ENCODE results near the gene KCNJ11. TPM values are rescaled to one million over a fixed set of nuclear protein-coding genes. Genes with fewer than 3 reads are reported as not detected.

The KCNJ11 gene
- total RNA-seq, 1 donor from 2014 or later, result 0.64 TPM

DNA sequence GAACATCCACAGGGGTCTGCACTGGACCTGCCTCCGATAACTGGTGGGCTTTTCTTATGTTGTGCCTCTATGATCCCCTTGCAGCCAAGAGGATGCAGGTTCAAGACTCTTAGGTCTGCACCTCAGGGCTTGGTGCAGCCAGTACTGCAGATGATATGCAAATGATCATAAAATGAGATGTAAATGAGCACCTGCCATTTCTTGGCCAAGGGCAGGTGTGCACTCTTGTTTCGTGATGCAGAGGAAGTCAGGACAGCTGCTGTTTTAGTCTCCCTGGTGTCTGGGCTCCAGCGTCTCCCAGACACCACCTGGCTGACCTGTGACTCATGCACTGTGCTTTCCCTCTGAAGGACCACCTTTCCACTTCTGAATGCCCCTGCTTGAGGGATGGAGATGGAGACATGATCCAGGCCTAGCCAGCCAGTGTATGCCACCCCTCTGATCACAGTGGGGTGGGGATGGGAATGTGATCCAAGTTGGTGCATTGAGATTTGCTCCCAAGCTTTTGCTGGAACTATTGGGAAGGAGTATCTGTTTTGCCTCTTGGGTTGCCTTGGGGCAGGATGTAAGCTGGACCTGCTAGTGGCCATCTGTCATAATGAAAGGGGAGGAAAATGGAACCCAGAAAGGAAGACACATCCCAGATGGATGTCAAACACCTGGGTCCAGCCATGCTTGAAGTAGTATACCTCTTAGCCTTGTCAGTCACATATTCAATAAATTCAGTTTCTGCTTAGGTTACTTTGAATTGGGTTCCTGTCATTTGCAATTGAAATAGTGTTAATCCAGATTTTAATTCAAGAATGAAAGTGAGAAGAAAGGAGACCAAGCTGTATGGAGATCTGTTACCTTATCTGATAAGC, 3.3 kb upstream of the KCNJ11 start:
- no peak for DNase-seq (ENCODE audit: low read depth in 2 of 2)

DNA sequence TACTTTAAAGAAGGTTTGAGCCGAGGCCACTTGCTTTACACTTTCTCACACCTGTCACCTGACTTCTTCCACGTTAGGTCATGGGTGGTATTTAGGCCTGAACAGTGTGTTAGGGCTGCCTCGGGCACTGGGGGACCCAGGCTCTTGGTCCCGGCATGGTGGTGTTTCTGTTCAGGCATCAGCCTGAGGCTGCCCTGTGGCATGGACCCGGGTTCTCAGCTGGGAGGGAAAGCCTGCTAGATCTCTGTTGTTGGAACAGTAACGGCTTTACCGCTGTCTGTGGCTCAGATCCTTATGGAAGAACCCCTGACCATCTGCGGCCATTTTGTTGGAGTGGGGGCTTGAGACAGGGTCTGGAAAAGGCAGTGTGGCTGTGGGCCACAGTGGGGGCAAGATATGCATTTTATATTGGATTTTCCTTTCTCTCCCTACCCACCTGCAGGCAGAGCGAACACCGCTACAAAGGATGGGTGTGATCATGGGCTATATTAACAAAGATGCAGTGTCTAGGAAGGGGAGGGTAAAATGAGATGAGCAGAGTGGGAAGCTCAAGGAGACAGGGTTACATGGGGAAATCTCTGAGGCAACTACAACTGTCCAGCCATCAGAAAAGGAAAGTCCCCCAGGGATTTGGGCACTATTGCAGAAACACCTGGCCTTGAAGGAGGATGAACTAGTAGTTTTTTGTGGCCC, 1.6 kb upstream of the KCNJ11 start:
- DNase-seq (ENCODE audit: low read depth in 2 of 2), result no peak

- peak; percentile 7 to 61 for DNase-seq (ENCODE audit: low read depth in 2 of 2)
Observed at GRCh38 chr11:17389211-17389956, 925 bp upstream of the KCNJ11 start.

DNA sequence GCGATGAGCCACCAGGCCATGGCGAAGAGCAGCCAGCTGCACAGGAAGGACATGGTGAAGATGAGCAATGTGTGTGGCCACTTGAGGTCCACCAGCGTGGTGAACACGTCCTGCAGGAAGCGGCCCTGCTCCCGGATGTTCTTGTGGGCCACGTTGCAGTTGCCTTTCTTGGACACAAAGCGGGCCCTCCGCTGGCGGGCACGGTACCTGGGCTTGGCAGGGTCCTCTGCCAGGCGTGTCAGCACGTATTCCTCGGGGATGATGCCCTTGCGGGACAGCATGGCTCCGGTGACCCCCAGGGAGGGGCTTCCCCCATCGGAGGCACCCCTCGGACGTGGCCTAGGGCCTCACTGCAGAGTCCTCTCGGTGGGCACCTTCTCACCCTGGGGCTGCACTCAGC, 648 bp downstream of the KCNJ11 start:
- DNase-seq (ENCODE audit: low read depth in 2 of 2), result no peak

- DNase-seq (ENCODE audit: low read depth in 2 of 2), result no peak
Observed at GRCh38 chr11:17387254-17387653, 1.2 kb downstream of the KCNJ11 start.

DNA sequence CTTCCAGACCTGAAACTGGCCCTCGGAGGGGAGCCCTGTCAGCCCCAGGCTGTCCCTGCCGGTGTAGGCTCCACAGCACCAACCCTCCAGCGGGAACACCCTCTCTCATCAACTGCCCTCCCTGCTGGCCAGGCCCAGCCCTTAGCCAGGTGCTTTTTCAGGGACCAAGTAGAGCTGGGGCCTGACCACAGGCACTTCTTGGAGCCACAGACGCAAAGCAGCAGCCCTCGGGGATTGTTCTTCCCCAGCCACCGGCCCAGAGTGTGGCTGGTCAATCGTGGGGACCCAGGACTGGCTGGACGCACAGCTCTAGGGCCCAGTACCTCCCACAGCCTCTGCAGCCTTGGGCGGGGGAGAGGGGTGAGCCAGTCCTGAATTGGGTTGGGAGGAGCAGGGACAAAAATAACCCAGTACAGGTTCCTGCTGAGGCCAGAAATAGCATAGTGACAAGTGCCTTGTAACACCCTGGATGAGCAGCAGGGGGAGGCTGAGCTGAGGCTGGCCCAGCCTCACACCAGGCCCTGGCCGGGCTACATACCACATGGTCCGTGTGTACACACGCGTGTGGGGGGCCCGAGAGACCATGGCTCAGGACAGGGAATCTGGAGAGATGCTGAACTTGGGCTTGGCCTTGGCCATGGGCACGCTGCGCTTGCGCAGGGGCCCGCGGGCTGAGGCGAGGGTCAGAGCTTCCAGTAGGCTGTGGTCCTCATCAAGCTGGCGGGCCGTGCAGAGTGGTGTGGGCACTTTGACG, 2.0 kb downstream of the KCNJ11 start:
- peak; percentile 29 to 60 for DNase-seq (ENCODE audit: low read depth in 2 of 2)

DNA sequence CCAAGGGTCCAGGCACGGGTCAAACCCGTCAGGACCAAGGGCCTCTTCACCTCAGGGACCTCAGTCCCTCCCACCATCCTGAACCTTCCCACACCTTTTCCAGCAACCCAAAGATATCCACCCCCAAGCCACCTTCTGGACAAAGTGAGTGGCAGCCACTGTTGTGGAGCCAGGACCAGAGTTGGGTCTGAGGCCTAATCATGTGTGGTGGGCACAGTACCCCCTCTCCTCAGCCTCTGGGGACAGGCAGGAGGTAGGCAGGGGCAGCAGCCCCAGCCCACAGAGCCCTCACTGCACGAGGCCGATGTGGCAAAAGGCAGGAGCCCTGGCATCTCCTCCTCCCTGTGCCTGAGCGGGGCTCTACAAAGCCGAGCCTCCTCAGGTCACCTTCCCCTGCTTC, 2.5 kb downstream of the KCNJ11 start:
- no peak for DNase-seq (ENCODE audit: low read depth in 2 of 2)

DNA sequence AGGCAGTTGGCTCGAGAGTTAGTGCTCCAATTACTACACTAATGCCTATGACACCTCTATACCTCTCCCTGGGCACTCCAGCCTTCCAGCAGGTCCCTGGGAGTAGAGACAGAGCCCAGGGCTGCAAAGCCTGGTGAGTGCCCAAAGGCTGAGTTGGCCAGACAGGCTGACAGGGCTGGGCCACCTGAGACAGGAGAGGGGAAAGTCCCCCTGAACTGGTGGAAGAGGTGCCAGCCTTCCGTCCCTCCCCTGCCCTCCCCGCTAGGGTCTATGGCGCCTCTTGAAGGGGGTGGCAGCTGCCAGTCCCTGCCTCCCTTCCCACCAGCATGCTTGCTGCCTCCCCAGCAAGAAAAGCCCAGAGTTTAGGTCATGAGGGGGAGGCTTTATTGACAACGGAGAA, 3.0 kb downstream of the KCNJ11 start:
- no peak for DNase-seq (ENCODE audit: low read depth in 2 of 2)

GRCh38 chr11:17384002-17384511, 4.4 kb downstream of the KCNJ11 start:
- DNase-seq (ENCODE audit: low read depth in 2 of 2), result peak; percentile 66 to 85

DNA sequence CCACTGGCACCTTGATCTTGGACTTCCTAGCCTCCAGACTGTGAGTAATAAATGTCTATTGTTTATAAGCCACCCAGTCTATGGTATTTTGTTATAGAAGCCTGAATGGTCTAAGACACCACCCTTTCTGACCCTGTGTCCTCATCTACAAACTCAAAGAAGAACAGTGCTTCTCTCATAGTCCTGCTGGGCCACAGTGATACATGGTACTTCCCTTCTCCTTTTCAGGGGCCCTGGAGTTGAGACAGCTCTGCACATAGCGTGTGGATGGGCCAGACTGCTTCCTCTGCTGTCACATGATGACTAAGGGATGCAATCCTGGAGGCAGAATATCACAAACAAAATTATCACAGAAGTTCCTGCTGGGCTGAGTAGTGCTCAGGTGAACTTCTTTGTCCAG, 5.0 kb downstream of the KCNJ11 start:
- no peak for DNase-seq (ENCODE audit: low read depth in 2 of 2)

DNA sequence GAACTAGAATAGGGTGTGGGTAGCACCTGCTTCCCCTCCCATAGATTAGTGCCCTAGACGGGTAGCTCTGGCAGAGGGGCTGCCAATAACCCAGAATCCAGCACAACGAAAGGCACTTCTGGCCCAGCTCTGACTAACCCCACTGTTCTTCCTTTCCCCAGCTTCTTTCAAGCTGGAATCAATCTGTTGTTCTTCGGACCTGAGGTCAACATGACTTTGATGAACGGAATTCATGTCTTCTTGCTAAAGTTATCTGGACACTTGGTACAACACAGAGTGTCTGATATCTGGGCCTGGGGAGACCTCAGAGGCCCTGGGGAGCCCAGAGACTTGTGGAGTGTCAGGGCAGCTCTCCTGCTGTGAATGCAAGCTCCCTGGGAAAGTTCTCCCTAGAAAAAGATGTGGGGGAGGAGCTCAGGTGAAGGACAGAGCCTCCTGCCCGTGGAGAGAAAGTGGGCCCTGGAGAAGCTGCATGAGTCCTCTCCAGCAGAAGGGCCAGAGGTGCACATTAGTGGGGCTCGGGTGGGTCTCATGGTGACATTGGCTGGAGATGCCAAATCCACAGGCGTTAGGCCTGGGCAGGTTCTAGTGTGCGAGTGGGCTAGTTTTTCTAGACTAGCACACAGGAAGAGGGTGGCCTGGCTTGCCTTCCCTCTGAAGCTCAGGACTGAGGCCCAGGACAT, 6.3 kb downstream of the KCNJ11 start:
- DNase-seq (ENCODE audit: low read depth in 2 of 2), result no peak

GRCh38 chr11:17381156-17381555, 7.3 kb downstream of the KCNJ11 start:
- no peak for DNase-seq (ENCODE audit: low read depth in 2 of 2)

DNA sequence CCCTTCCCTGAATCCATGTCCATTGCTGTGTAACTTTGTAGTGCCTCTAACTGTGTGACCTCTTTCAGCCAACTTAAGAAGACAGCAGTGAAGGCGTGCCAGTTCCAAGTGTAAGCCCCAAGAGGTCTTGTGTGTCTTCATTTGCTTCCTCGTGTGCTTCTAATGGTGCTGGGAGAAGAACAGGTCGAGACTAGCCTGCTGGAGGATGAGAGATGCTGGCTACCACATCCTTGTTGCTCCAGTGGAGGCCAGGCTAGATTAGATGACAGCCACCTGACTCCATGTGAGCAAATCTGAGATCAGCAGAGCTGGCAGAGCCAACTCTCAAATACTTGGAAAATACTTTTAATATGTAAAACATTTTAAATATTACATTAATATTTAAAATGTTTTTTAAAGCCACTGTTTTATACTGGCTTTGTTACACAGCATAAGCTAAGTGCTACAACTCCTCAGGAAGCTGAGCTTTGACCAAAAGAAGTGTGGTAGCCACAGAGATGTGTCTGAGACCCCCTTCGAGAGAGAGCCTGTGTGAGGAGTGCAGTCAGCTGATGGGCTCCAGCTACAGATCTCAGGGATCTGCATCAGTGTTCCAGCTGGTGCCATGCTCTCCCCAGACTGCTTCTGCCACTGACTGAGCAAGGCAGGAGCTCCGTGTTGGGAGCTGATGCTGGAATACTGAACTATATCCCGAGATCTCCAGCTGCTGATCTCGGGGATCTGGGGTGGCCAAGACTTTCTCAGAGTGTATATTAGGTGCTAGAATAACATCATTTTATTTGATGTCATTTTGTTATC, 8.9 kb downstream of the KCNJ11 start:
- DNase-seq (ENCODE audit: low read depth in 2 of 2), result no peak

GRCh38 chr11:17378655-17379054, 9.8 kb downstream of the KCNJ11 start:
- DNase-seq (ENCODE audit: low read depth in 2 of 2), result no peak

GRCh38 chr11:17376493-17376892, 12.0 kb downstream of the KCNJ11 start:
- DNase-seq (ENCODE audit: low read depth in 2 of 2), result no peak

- DNase-seq (ENCODE audit: low read depth in 2 of 2), result no peak
Observed at GRCh38 chr11:17375547-17375946, 12.9 kb downstream of the KCNJ11 start.

GRCh38 chr11:17371614-17372013, 16.8 kb downstream of the KCNJ11 start:
- DNase-seq (ENCODE audit: low read depth in 2 of 2), result peak; percentile 29 to 66

- DNase-seq (ENCODE audit: low read depth in 2 of 2), result no peak
Observed at GRCh38 chr11:17369684-17370243, 18.7 kb downstream of the KCNJ11 start.

GRCh38 chr11:17369094-17369493, 19.4 kb downstream of the KCNJ11 start:
- DNase-seq (ENCODE audit: low read depth in 2 of 2), result no peak

GRCh38 chr11:17368551-17368950, 19.9 kb downstream of the KCNJ11 start:
- DNase-seq (ENCODE audit: low read depth in 2 of 2), result no peak
